B cell (primary cell): ENCODE data around the gene FIBP. TPM values are rescaled to one million over a fixed set of nuclear protein-coding genes. Genes with fewer than 3 reads are reported as not detected.
A peak's percentile ranks its signal among the peaks of the same experiment; 100 is the strongest.

ENCODE experiments used
- ATAC-seq: fragments of 200-7000 bp; cut with Tn5 transposase; one replicate; pipeline ENCODE4 v1.10.0; 2021; ENCODE audit warnings: low read depth, mild to moderate bottlenecking, moderate number of reproducible peaks, moderate library complexity
- CTCF ChIA-PET: fragments of 350-600 bp; sonication (Branson Sonifier 250); formaldehyde crosslinking; loops from one replicate; lab custom pipeline; 2021; ENCODE audit warnings: antibody characterized with exemption, inconsistent platforms; lab: Charles Lee
- POLR2A ChIA-PET: fragments of 350-600 bp; sonication (Branson Sonifier 250); formaldehyde crosslinking; loops from one replicate; lab custom pipeline; 2021; ENCODE audit warnings: antibody characterized with exemption; lab: Charles Lee
- DNase-seq: peaks from one replicate; pipeline ENCODE4 v3.0.0; 2013
- H2AFZ ChIP-seq: 2 replicates; pipeline ENCODE4 v1.6.1; 2012; ENCODE audit warnings: mild to moderate bottlenecking, low read depth, low read length; ENCODE audit not compliant: insufficient read depth, poor library complexity, severe bottlenecking
- H3K27ac ChIP-seq, 2 donors: 1 replicate in 1 of 2; 2 replicates in 1 of 2; pipeline ENCODE4 v1.5.1; 2012 to 2013; ENCODE audit warnings: low read length in 2 of 2, mild to moderate bottlenecking in 2 of 2, moderate library complexity in 1 of 2
- H3K27me3 ChIP-seq, 4 experiments: fragments of 200-600 bp in 1 of 4; sonication (generic) in 1 of 4; replicated peaks in 1 of 4; 1 replicate in 2 of 4; 2 replicates in 2 of 4; pipeline versions ENCODE4 v1.6.1 to v1.7.0; 2013 to 2016; ENCODE audit warnings: low read length in 3 of 4, mild to moderate bottlenecking in 2 of 4, mixed read lengths in 1 of 4, moderate library complexity in 1 of 4; ENCODE audit not compliant: insufficient read depth in 4 of 4, control insufficient read depth in 3 of 4; ENCODE audit errors: control extremely low read depth in 1 of 4
- H3K36me3 ChIP-seq, 2 experiments: replicated peaks in 1 of 2; 1 replicate in 1 of 2; 2 replicates in 1 of 2; pipeline versions ENCODE4 v1.6.1 to v1.7.1; 2013; ENCODE audit warnings: low read length in 1 of 2; ENCODE audit not compliant: insufficient read depth in 2 of 2, control insufficient read depth in 1 of 2; ENCODE audit errors: control extremely low read depth in 1 of 2, extremely low read depth in 1 of 2
- H3K4me1 ChIP-seq, 2 donors: fragments of 200-600 bp in 1 of 2; sonication (generic) in 1 of 2; 1 replicate in 1 of 2; 2 replicates in 1 of 2; pipeline versions ENCODE4 v1.5.1 to v1.6.1; 2013 to 2017; ENCODE audit warnings: low read length in 2 of 2; ENCODE audit not compliant: control insufficient read depth in 2 of 2, insufficient read depth in 2 of 2
- H3K4me2 ChIP-seq: replicated peaks from 2 replicates; pipeline ENCODE3; 2012; ENCODE audit warnings: mild to moderate bottlenecking, low read depth, low read length; ENCODE audit not compliant: poor library complexity, severe bottlenecking
- H3K4me3 ChIP-seq, 5 experiments: fragments of 200-600 bp in 1 of 5; sonication (generic) in 1 of 5; 1 replicate in 3 of 5; 2 replicates in 2 of 5; pipeline versions ENCODE4 v1.5.1 to v1.7.0; 2011 to 2016; ENCODE audit warnings: low read length in 4 of 5, mild to moderate bottlenecking in 4 of 5, low read depth in 2 of 5, control low read depth in 1 of 5, moderate library complexity in 1 of 5; ENCODE audit not compliant: insufficient read depth in 1 of 5; ENCODE audit errors: control extremely low read depth in 1 of 5, extremely low read depth in 1 of 5
- H3K79me2 ChIP-seq: fragments of 200-600 bp; sonication (generic); one replicate; pipeline ENCODE4 v1.6.0; 2016; ENCODE audit warnings: low read length; ENCODE audit not compliant: control insufficient read depth, insufficient read depth
- H3K9ac ChIP-seq: fragments of 200-600 bp; sonication (generic); 2 replicates; pipeline ENCODE4 v1.6.1; 2017; ENCODE audit warnings: mild to moderate bottlenecking, low read length, moderate library complexity
- H3K9me3 ChIP-seq, 3 donors: one replicate each; pipeline versions ENCODE4 v1.6.1 to v1.7.1; 2013; ENCODE audit warnings: low read length in 2 of 3; ENCODE audit not compliant: control insufficient read depth in 2 of 3, insufficient read depth in 1 of 3; ENCODE audit errors: control extremely low read depth in 1 of 3
- H4K20me1 ChIP-seq: 2 replicates; pipeline ENCODE4 v1.6.0; 2012; ENCODE audit warnings: mild to moderate bottlenecking, low read length; ENCODE audit not compliant: insufficient read depth, control insufficient read depth, poor library complexity, severe bottlenecking
- H3K27ac Mint-ChIP-seq: one replicate; pipeline ENCODE4 v1.8.0; 2021; ENCODE audit warnings: mixed read lengths
- H3K27me3 Mint-ChIP-seq: one replicate; pipeline ENCODE4 v1.8.0; 2021; ENCODE audit warnings: mixed read lengths
- H3K4me1 Mint-ChIP-seq: one replicate; pipeline ENCODE4 v1.8.0; 2021; ENCODE audit warnings: mixed read lengths
- H3K4me3 Mint-ChIP-seq: one replicate; pipeline ENCODE4 v1.8.0; 2021; ENCODE audit warnings: mixed read lengths
- H3K9me3 Mint-ChIP-seq: one replicate; pipeline ENCODE4 v1.8.0; 2022; ENCODE audit warnings: mixed read lengths; ENCODE audit not compliant: insufficient read depth
- EZH2 ChIP-seq: IDR thresholded peaks from 2 replicates; pipeline ENCODE4 v1.6.1; 2012; ENCODE audit warnings: borderline replicate concordance, low read depth, mild to moderate bottlenecking, moderate library complexity, low read length; ENCODE audit not compliant: insufficient read depth, poor library complexity, severe bottlenecking
- whole genome bisulfite sequencing: methylation state at CpG from one replicate; pipeline ENCODE4 v1.1.5; 2013; ENCODE audit warnings: missing lambda C conversion rate; ENCODE audit not compliant: insufficient coverage; 5-methylcytosine and 5-hydroxymethylcytosine counted together
- intact Hi-C: fragments of 100-400 bp; cut with micrococcal nuclease; formaldehyde crosslinking; loops from one replicate; pipeline ENCODE4 v1.10.0; 2022
- polyA plus RNA-seq: library from polyadenylated mRNA; depleted of rRNA; stranded (reverse); fragments of >200 nt; gene quantifications from 2 replicates; pipeline ENCODE4 v1.2.3, GENCODE V29; 2012
- total RNA-seq, 2 donors: library from RNA; stranded (reverse); fragments of 120-200 nt in 1 of 2; gene quantifications; 1 replicate in 1 of 2; 2 replicates in 1 of 2; pipeline versions ENCODE4 v1.2.3 to v1.2.4, GENCODE V29; 2013 to 2022
- TF ChIP-seq, protein P1 (sequence below): fragments of 200-600 bp; IDR thresholded peaks from one replicate; pipeline ENCODE4 v1.8.0; 2022; ENCODE audit warnings: antibody characterized with exemption, mild to moderate bottlenecking

Gene FIBP
- total and polyA plus RNA-seq, 2 donors (not counting 1 experiment from before 2014, with no cell fraction given), result 63.4 to 128 TPM

DNA sequence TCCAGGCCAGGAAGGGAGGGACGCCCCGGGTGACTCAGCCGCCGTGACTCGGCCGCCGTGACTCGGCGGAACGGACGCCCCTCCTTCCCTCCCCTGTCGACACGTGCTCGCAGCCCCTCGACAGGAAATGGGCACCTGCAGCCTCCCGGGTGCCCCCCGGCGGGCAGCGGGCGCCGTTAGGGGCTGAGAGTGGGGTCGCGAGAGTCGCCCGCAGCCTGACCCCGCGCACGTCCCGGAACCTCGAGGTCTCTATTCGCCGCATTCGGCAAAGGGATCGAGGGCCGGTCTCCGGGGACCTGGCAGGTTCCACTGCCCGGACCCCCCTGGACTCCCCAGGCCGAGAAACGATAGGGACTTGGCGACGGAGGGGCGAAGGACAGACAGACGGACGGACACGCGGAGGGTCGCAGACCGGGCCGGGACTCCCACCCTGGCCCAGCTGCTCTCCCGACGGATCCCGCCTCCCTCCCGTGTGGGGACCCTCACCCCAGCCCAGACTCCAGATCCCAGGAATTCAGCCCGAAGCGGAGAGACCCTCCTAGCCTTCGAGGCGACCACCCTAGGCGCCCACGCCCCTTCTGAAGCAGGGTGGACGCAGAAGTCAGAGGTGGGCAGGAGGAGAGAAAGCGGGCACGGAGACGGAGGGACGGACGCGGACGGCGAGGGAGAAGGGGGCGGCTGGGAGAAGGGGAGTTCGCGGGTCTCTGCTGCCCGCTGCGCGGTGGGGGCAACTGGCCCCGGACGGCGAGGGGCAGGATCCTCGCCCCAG, 11.3 kb upstream of the FIBP start:
- Histone ChIP-seq H3K27me3 (peaks cover 0 to 38% (median 12%) of the 10 kb centered on the region in 4 experiments), H3K9ac (peak overlapping the region; percentile 71), H3K4me2 (peak overlapping the region; percentile 95), H3K4me1 (peaks cover 20% of the 10 kb centered on the region in 2 donors), H3K36me3 (no peaks in the 10 kb centered on the region), H2AFZ (peak overlapping the region; percentile 68), H4K20me1 (no peaks in the 10 kb centered on the region), H3K27ac (no peak overlapping the region), H3K4me3 (peak overlapping the region; percentile 2 to 64 (median 52)), H3K79me2 (no peaks in the 10 kb centered on the region), H3K9me3 (peaks cover 0 to 10% (median 0%) of the 10 kb centered on the region in 3 donors)
- Mint-ChIP-seq H3K4me1 (peaks cover 10% of the 10 kb centered on the region), H3K27me3 (peaks cover 15% of the 10 kb centered on the region), H3K9me3 (no peaks in the 10 kb centered on the region), H3K27ac (no peak overlapping the region), H3K4me3 (peak overlapping the region; percentile 73)
- TF ChIP-seq, protein P1, sequence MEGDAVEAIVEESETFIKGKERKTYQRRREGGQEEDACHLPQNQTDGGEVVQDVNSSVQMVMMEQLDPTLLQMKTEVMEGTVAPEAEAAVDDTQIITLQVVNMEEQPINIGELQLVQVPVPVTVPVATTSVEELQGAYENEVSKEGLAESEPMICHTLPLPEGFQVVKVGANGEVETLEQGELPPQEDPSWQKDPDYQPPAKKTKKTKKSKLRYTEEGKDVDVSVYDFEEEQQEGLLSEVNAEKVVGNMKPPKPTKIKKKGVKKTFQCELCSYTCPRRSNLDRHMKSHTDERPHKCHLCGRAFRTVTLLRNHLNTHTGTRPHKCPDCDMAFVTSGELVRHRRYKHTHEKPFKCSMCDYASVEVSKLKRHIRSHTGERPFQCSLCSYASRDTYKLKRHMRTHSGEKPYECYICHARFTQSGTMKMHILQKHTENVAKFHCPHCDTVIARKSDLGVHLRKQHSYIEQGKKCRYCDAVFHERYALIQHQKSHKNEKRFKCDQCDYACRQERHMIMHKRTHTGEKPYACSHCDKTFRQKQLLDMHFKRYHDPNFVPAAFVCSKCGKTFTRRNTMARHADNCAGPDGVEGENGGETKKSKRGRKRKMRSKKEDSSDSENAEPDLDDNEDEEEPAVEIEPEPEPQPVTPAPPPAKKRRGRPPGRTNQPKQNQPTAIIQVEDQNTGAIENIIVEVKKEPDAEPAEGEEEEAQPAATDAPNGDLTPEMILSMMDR, result no peak
- no peak for TF ChIP-seq EZH2
- ChIA-PET POLR2A (interaction anchor here (4.4 kb wide), 1 partner anchor 10 kb away, joined by 33 read pairs; the partner anchor contains the start of genes CCDC85B and FIBP), CTCF (interaction anchor here (1.3 to 4.0 kb wide), 4 partner anchors 9 to 15 kb away, joined by 7 to 44 read pairs (median 14); partner anchors contain the start of genes CCDC85B and FIBP)
- WGBS, result 4% methylated on average over 77 of the region's 78 CpGs
- ATAC-seq (no peak), DNase-seq (peak; percentile 56)
- intact Hi-C loops, result loop anchor here (1.0 kb wide), 3 partner anchors 9 to 41 kb away; partner anchors contain the start of genes C11orf68, CCDC85B, CFL1 and DRAP1
